ENCODE data around the gene ITGAD. TPM values are rescaled to one million over a fixed set of nuclear protein-coding genes. Genes with fewer than 3 reads are reported as not detected.

The ITGAD gene
- total and polyA plus RNA-seq, 2 of the 8 experiments (the other 6 are each of a cell fraction or from before 2014, with no cell fraction given) = 0.06 TPM; not detected in 1

- 84% methylated on average over 12 of the region's 12 CpGs; no CpG with 5 or more reads in 1 of the 2 experiments for WGBS, 2 experiments (ENCODE audit: extremely low coverage in 1 of 2, insufficient coverage in 1 of 2, insufficient read length in 1 of 2, insufficient replicate concordance in 2 of 2, low coverage in 1 of 2, low lambda C conversion rate in 2 of 2, missing lambda C conversion rate in 1 of 2)
- H2BK15ac ChIP-seq (ENCODE audit: low read length) = no peak overlapping the region
- no peak overlapping the region for H2BK120ac ChIP-seq (replicated peaks; ENCODE audit: low read depth, low read length)
- H3K23ac ChIP-seq (ENCODE audit: insufficient read length) = no peak overlapping the region
- no peak overlapping the region for H3K4ac ChIP-seq (replicated peaks; ENCODE audit: insufficient read length, low read depth, low read length)
- no peak for DNase-seq (ENCODE audit: low read depth in 1 of 2, low spot score in 2 of 2)
- no peak overlapping the region for H4K8ac ChIP-seq (ENCODE audit: extremely low read depth, insufficient read depth, low read length)
- peaks cover 5 to 25% (median 22%) of the 10 kb centered on the region in 4 experiments for H3K27me3 ChIP-seq (replicated peaks in 1 of 4; ENCODE audit: control insufficient read depth in 3 of 4, extremely low read depth in 1 of 4, insufficient read depth in 3 of 4, low read length in 3 of 4)
- no peak overlapping the region for H2BK12ac ChIP-seq (ENCODE audit: low read depth, low read length)
- ChIA-PET CTCF (ENCODE audit: partially characterized antibody) (interaction anchor here (1.2 to 2.5 kb wide), 3 partner anchors 20 to 37 kb away, joined by 3 to 9 read pairs (median 3); partner anchors contain the start of gene ZNF843), POLR2A (ENCODE audit: partially characterized antibody) (no interaction called here)
- no peak overlapping the region for H3K4me3 ChIP-seq (ENCODE audit: extremely low read depth in 1 of 4, insufficient read depth in 2 of 4, low read depth in 3 of 4, low read length in 4 of 4)
- no peak for FAIRE-seq
- no peaks in the 10 kb centered on the region for H4K20me1 ChIP-seq (replicated peaks in 1 of 2; ENCODE audit: control insufficient read depth in 1 of 2, insufficient read depth in 2 of 2, low read length in 2 of 2)
- no peak overlapping the region for H3K27ac ChIP-seq (ENCODE audit: low read depth, low read length)
- H3K4me1 ChIP-seq (replicated peaks in 1 of 4; ENCODE audit: control insufficient read depth in 3 of 4, insufficient read depth in 4 of 4, low read length in 3 of 4) = no peaks in the 10 kb centered on the region; a peak in 1 of 7 replicates
- no peak overlapping the region for H3K4me2 ChIP-seq (ENCODE audit: insufficient read depth in 1 of 2, low read depth in 2 of 2, low read length in 2 of 2)
- no peak overlapping the region for H2BK20ac ChIP-seq (ENCODE audit: low read length)
- peaks cover 5 to 6% of the 10 kb centered on the region in 2 experiments for H3K9me3 ChIP-seq (ENCODE audit: insufficient read depth in 2 of 2, low read depth in 1 of 2, low read length in 1 of 2)
- no peak overlapping the region for H3K56ac ChIP-seq (replicated peaks; ENCODE audit: insufficient read length, low read depth, low read length)
- no peaks in the 10 kb centered on the region for H3K36me3 ChIP-seq (ENCODE audit: control insufficient read depth in 2 of 4, insufficient read depth in 4 of 4, low read length in 3 of 4)
- no peak overlapping the region for H2AK5ac ChIP-seq (ENCODE audit: low read depth, low read length)
- TF ChIP-seq GTF2F1 (IDR thresholded peaks at IDR 0.05; ENCODE audit: borderline replicate concordance, low read depth, low read length) = no peak
- no peak for TF ChIP-seq CHD2 (IDR thresholded peaks at IDR 0.05; ENCODE audit: low read length)
- no peak for TF ChIP-seq SIX5 (IDR thresholded peaks at IDR 0.05; ENCODE audit: low read depth, low read length)
- TF ChIP-seq BCL11A (IDR thresholded peaks at IDR 0.05; ENCODE audit: low read depth in 2 of 2, low read length in 2 of 2) = no peak
- TF ChIP-seq, protein P1, sequence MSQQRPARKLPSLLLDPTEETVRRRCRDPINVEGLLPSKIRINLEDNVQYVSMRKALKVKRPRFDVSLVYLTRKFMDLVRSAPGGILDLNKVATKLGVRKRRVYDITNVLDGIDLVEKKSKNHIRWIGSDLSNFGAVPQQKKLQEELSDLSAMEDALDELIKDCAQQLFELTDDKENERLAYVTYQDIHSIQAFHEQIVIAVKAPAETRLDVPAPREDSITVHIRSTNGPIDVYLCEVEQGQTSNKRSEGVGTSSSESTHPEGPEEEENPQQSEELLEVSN (IDR thresholded peaks at IDR 0.05) = no peak
- TF ChIP-seq JUN (IDR thresholded peaks at IDR 0.05; ENCODE audit: low read depth, low read length) = no peak
- no peak for TF ChIP-seq SUZ12 (IDR thresholded peaks at IDR 0.05; ENCODE audit: low read length)
- no peak for TF ChIP-seq KDM5A (IDR thresholded peaks at IDR 0.05; ENCODE audit: low read length)
- TF ChIP-seq RXRA (IDR thresholded peaks at IDR 0.05; ENCODE audit: insufficient read depth, low read depth, low read length) = no peak
- TF ChIP-seq SP4 (IDR thresholded peaks at IDR 0.05; ENCODE audit: low read length) = no peak
- no peak overlapping the region; the same call in 1 of the 2 replicates for H2AFZ ChIP-seq (ENCODE audit: low read length)
- no peak overlapping the region for H4K91ac ChIP-seq (replicated peaks; ENCODE audit: insufficient read length, low read length)
- H4K5ac ChIP-seq (ENCODE audit: insufficient read length, low read depth, low read length) = no peak overlapping the region
- H3K9ac ChIP-seq (replicated peaks in 1 of 4; ENCODE audit: extremely low read depth in 1 of 4, low read depth in 3 of 4, low read length in 3 of 4) = no peak overlapping the region; a peak in 1 of 7 replicates
- peaks cover 2% of the 10 kb centered on the region; the same call in 1 of the 2 replicates for H3K23me2 ChIP-seq (ENCODE audit: low read depth, low read length)
- H2BK5ac ChIP-seq (ENCODE audit: low read depth, low read length) = no peak overlapping the region
- H3K79me1 ChIP-seq (ENCODE audit: low read depth, low read length) = no peaks in the 10 kb centered on the region
- H3K79me2 ChIP-seq (ENCODE audit: control insufficient read depth in 1 of 2, insufficient read depth in 2 of 2, low read length in 2 of 2) = no peaks in the 10 kb centered on the region
- H3K18ac ChIP-seq (ENCODE audit: extremely low read depth, low read length) = no peak overlapping the region
- H3K14ac ChIP-seq (ENCODE audit: insufficient read length) = no peak overlapping the region
Measured at GRCh38 chr16:31423801-31424200, 30.7 kb downstream of the ITGAD start.

All from H1 (cell line).